Breast epithelium (tissue), 4 donors: ENCODE measurements around the gene MYO1F. TPM values are rescaled to one million over a fixed set of nuclear protein-coding genes. Genes with fewer than 3 reads are reported as not detected.
"Not testable (repeated sequence)": the region's sequence is repeated elsewhere in the genome, so short reads cannot be mapped to it uniquely, and the experiment has no call there.

Experiments used
- DNase-seq, 2 donors: peaks; one replicate each; pipeline ENCODE4 v3.0.0-alpha.2; 2019; ENCODE audit warnings: low spot score in 2 of 2
- H3K27ac ChIP-seq, 2 donors: fragments of 200-600 bp; sonication (generic) in 1 of 2; one replicate each; pipeline ENCODE4 v1.5.1; 2016 to 2019; ENCODE audit warnings: mild to moderate bottlenecking in 1 of 2
- H3K27me3 ChIP-seq, 2 donors: fragments of 200-600 bp; sonication (generic) in 1 of 2; one replicate each; pipeline versions ENCODE4 v1.5.1 to v1.6.0; 2017 to 2019; ENCODE audit warnings: control low read depth in 1 of 2, mild to moderate bottlenecking in 1 of 2
- H3K36me3 ChIP-seq: fragments of 200-600 bp; one replicate; pipeline ENCODE4 v1.5.1; 2019
- H3K4me1 ChIP-seq, 2 donors: fragments of 200-600 bp; sonication (generic); one replicate each; pipeline ENCODE4 v1.5.1; 2016 to 2019; ENCODE audit warnings: control low read depth in 1 of 2
- H3K4me3 ChIP-seq, 3 donors: fragments of 200-600 bp; sonication (generic); 1 replicate in 2 of 3; 2 replicates in 1 of 3; pipeline ENCODE4 v1.5.1; 2016 to 2019; ENCODE audit warnings: mild to moderate bottlenecking in 3 of 3, moderate library complexity in 2 of 3
- H3K9me3 ChIP-seq, 2 donors: fragments of 200-600 bp; sonication (generic) in 1 of 2; one replicate each; pipeline ENCODE4 v1.5.1; 2016 to 2019; ENCODE audit warnings: control low read depth in 1 of 2
- POLR2A ChIP-seq: fragments of 450-650 bp; IDR thresholded peaks from one replicate; pipeline ENCODE4 v1.6.1; 2016; ENCODE audit warnings: antibody characterized with exemption, mild to moderate bottlenecking, moderate library complexity
- POLR2AphosphoS5 ChIP-seq, 3 donors: sonication (generic); formaldehyde crosslinking; IDR thresholded peaks; one replicate each; pipeline ENCODE4 v1.6.1; 2017; ENCODE audit warnings: antibody characterized with exemption in 3 of 3
- intact Hi-C: fragments of 100-400 bp; cut with DNase I; formaldehyde crosslinking; loops from one replicate; pipeline ENCODE4 v1.15.1; 2023; ENCODE audit warnings: low total_unique reads
- total RNA-seq, 3 donors: library from RNA; depleted of rRNA; stranded (reverse); fragments of >200 nt; gene quantifications; one replicate each; pipeline ENCODE4 v1.1.0, GENCODE V29; 2016
- TF ChIP-seq, protein P1 (sequence below), 3 donors: fragments of 450-650 bp; IDR thresholded peaks; one replicate each; pipeline ENCODE4 v1.5.1; 2016 to 2017; ENCODE audit warnings: antibody characterized with exemption in 3 of 3, mild to moderate bottlenecking in 3 of 3, moderate library complexity in 3 of 3

Gene MYO1F
- total RNA-seq, 3 donors from 2014 or later, result 8.5 to 31.0 (median 11.3) TPM

DNA sequence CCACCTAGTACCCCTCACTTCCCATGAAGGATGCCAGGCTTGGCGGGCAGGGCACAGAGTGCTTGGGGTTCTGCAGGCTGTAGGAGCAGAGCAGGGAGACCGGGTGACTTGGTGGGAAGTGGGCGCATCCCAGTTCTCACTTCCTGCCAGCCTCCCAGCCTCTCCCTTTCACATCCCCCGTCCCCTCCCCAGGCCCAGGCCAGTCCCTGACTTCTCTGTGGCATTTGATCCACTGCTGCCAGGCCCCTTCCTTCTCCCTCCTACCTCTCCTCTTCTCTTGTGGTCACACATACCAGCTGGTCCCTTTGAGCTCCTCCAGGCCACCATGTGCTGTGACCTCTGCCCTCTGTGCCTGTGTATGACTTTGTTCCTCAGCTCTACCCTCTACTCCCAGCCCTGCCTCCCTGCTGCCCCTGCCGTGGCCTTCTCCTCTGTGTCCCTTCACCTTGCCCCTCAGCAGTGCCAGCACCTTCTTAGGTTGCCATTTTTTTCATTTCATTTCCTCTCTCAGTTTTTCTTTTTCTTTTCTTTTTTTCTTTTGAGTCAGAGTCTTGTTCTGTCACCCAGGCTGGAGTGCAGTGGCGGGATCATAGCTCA, 19.5 kb downstream of the MYO1F start:
- intact Hi-C loops, result no loop called here
- no peak for DNase-seq
- H3K36me3 ChIP-seq, result no peaks in the 10 kb centered on the region
- H3K27ac ChIP-seq, result no peak overlapping the region
- H3K27me3 ChIP-seq, result no peaks in the 10 kb centered on the region
- no peak for TF ChIP-seq POLR2A
- TF ChIP-seq POLR2AphosphoS5 (IDR thresholded peaks at IDR 0.05), result no peak
- TF ChIP-seq, protein P1, sequence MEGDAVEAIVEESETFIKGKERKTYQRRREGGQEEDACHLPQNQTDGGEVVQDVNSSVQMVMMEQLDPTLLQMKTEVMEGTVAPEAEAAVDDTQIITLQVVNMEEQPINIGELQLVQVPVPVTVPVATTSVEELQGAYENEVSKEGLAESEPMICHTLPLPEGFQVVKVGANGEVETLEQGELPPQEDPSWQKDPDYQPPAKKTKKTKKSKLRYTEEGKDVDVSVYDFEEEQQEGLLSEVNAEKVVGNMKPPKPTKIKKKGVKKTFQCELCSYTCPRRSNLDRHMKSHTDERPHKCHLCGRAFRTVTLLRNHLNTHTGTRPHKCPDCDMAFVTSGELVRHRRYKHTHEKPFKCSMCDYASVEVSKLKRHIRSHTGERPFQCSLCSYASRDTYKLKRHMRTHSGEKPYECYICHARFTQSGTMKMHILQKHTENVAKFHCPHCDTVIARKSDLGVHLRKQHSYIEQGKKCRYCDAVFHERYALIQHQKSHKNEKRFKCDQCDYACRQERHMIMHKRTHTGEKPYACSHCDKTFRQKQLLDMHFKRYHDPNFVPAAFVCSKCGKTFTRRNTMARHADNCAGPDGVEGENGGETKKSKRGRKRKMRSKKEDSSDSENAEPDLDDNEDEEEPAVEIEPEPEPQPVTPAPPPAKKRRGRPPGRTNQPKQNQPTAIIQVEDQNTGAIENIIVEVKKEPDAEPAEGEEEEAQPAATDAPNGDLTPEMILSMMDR (IDR thresholded peaks at IDR 0.05), result no peak
- H3K4me3 ChIP-seq, result no peak overlapping the region
- no peaks in the 10 kb centered on the region for H3K4me1 ChIP-seq
- H3K9me3 ChIP-seq, result no peaks in the 10 kb centered on the region

DNA sequence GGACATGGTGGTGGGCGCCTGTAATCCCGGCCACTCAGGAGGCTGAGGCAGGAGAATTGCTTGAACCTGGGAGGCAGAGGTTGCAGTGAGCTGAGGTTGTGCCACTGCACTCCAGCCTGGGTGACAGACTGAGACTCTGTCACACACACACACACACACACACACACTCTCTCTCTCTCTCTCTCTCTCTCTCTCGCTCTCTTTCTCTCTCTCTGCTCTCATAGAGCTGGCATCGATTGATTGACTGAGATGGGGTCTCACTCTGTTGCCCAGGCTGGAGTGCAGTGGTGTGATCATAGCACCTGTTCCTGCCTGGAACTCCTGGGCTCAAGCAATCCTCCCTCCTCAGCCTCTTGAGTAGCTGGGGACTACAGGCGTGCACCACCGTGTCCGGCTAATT, 23.5 kb downstream of the MYO1F start:
- intact Hi-C loops, DNase-seq, H3K4me3 ChIP-seq, H3K27me3 ChIP-seq, H3K27ac ChIP-seq, H3K36me3 ChIP-seq, H3K9me3 ChIP-seq, H3K4me1 ChIP-seq: not testable (repeated sequence)

DNA sequence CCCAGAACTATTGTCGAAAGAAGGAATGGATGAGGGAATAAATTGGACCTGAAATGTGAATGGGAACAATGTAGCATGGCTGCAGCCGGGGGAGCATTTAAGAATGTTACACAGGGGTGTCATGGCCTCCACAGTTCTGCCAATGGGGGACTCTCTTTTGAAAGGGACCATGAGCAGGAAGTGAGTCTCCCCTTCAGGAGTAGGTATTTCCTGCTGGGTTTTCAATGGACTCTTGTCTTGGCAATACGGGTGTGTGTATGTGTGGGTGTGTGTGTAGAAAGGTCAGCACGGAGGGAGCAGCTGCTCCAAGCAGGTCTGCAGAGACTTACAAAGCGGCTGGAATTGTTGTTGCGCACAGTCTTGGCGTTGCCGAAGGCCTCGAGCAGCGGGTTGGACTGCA, 24.4 kb downstream of the MYO1F start:
- intact Hi-C loops, result no loop called here
- Histone ChIP-seq H3K4me3 (peak overlapping the region in 1 of 3 donors; percentile 16), H3K27ac (no peak overlapping the region)

DNA sequence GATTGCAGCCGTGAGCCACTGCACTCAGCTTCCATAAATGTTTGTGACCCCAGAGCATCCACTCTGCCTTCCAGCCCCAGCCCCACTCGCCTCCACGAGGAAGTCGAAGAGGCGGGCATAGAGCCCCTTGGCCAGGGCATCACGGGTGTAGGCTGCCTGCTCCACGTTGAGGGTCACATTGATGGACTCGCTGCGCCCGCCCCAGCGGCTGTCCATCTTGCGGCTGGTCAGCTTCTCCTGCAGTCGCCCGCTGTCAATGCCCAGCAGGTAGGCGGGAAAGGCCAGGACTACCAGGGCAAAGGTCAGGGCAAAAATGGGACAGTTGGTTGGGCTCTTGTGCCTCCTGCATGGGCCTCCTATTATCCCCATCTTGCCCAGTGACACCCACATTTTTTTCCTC, 27.2 kb downstream of the MYO1F start:
- DNase-seq, result no peak
- intact Hi-C loops, result no loop called here
- H3K27ac ChIP-seq, result no peak overlapping the region

More for the DNA sequence above, 24.4 kb downstream of the MYO1F start:
- DNase-seq, result no peak
- H3K27me3 ChIP-seq, result no peaks in the 10 kb centered on the region
- H3K9me3 ChIP-seq, result no peaks in the 10 kb centered on the region
- no peaks in the 10 kb centered on the region for H3K4me1 ChIP-seq
- H3K36me3 ChIP-seq, result no peaks in the 10 kb centered on the region
- TF ChIP-seq, protein P1 (IDR thresholded peaks at IDR 0.05), result no peak

DNA sequence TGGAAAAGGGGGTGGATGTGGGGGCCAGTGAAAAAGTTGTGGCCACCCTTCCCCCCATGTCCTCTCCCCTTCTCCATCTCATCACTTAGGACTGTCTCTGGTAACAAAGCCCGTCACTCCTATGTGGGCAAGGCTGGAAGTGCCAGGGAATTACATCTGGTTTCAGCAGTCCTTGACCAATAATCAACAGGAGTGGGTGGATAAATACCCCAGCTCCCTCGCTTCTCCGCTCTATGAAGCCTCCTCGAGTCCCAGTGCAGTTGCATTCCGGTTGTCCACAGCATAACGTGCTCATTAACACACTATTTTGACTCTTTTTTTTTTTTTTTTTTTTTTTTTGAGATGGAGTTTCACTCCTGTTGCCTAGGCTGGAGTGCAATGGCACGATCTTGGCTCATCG, 31.5 kb downstream of the MYO1F start:
- no peak for DNase-seq
- Histone ChIP-seq H3K4me3 (no peak overlapping the region), H3K36me3 (no peaks in the 10 kb centered on the region), H3K27ac (no peak overlapping the region), H3K27me3 (no peaks in the 10 kb centered on the region), H3K9me3 (no peaks in the 10 kb centered on the region), H3K4me1 (no peaks in the 10 kb centered on the region)
- TF ChIP-seq, protein P1 (IDR thresholded peaks at IDR 0.05), result no peak
- TF ChIP-seq POLR2A (no peak), POLR2AphosphoS5 (IDR thresholded peaks at IDR 0.05) (no peak)
- intact Hi-C loops, result loop anchor here (5.0 kb wide), 1 partner anchor 1872 kb away; no protein-coding TSS in a partner anchor

More for the DNA sequence above, 27.2 kb downstream of the MYO1F start:
- no peak for TF ChIP-seq POLR2A
- TF ChIP-seq, protein P1 (IDR thresholded peaks at IDR 0.05), result no peak
- TF ChIP-seq POLR2AphosphoS5 (IDR thresholded peaks at IDR 0.05), result no peak
- Histone ChIP-seq H3K9me3 (no peaks in the 10 kb centered on the region), H3K36me3 (no peaks in the 10 kb centered on the region), H3K27me3 (no peaks in the 10 kb centered on the region), H3K4me3 (no peak overlapping the region), H3K4me1 (no peaks in the 10 kb centered on the region)

DNA sequence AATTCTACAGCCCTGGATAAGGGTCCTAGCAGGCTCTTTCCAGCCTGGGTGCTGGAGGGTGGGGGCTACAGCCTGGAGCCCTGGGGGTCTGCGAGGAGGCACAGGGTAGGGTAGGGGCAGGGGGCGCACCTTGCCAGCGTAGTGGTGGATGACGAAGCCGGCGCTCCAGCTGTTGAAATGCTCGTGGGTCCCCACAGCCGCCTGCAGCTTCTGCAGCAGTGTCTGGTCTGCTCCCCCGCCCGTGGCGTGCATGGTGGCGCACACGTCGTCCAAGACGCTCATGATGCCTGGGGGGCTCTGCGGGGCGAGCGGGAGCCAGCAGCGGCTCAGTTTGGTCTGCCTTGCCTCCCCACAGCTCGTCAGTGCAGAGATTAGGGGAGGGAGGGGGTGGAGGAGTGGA, 33.1 kb downstream of the MYO1F start:
- DNase-seq, result no peak
- intact Hi-C loops, result no loop called here
- Histone ChIP-seq H3K27ac (no peak overlapping the region), H3K9me3 (no peaks in the 10 kb centered on the region), H3K36me3 (no peaks in the 10 kb centered on the region), H3K4me1 (no peaks in the 10 kb centered on the region), H3K4me3 (no peak overlapping the region), H3K27me3 (no peaks in the 10 kb centered on the region)
- TF ChIP-seq, protein P1 (IDR thresholded peaks at IDR 0.05), result no peak
- no peak for TF ChIP-seq POLR2AphosphoS5 (IDR thresholded peaks at IDR 0.05)
- TF ChIP-seq POLR2A, result no peak
